ENCODE data around the gene TP53I11.

The TP53I11 gene

DNA sequence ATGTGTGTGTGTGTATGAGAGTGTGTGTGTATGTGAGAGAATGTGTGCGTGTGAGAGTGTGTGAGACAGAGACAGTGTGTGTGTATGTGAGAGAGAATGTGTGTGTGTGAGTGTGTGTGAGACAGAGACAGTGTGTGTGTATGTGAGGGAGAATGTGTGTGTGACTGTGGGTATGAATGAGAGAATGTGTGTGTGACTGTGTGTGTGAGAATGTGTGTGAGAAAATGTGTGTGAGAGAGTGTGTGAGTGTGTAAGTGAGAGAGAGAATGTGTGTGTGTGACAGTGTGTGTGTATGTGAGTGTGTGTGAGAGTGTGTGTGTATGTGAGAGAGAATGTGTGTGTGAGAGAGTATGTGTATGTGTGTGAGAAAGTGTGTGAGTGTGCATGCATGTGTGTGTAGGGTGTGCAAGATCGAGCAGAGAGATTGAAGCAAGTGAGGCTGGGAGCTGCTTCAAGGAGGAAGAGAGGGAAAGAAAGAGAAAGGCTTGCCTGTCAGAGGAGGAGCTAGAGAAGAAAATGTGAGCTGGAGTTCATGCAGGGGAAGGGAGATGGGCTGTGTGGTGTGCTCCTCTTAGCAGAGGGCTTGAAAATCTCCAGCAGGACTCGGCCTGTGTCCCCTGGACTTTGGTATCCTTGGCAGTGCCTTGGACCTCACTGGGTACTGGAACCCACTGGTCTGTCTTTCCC, 27.7 kb upstream of the TP53I11 start:
- no peak for DNase-seq

DNA sequence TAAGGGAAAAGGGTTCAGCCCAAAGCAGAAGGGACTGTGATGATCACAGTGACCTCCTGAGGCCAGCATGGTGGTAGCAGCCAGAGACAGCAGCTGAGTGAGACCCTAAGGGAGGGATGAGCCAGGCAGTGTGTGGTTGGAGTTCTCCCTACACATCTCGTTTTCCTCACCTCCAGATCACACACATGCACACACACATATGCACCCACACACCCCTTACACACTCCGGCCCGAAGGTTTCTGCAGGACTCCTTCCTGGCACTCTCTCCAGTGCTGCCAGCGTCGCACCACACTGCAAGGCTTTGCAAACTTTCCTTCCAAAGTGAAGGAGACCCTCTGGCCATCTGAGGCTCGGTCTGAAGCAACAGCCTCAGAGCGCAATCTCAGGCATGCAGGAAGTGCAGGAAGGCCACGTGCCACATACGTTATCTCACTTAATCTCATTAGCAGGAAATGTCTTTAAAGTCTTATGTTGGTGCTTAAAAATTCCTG, 26.9 kb upstream of the TP53I11 start:
- DNase-seq, result no peak

DNA sequence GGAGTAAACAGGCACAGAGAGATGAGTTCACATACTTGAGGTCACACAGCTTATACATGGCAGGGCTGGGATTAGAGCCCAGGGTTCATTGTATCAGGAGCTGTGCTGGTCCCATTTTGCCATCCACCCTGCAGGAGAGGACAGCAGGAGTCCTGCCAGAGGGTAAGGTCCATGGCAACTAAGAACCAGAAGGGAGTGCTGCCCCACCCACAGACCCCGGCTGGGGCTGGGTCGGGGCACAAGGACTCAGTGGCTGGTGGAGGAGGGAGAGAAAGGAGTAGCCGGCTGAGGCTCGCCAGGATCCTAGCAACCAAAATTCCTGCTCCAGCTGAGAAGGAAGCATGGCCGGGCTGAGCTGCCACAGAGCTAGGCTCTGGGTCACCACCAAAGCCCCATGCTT, 25.9 kb upstream of the TP53I11 start:
- DNase-seq, result no peak

DNA sequence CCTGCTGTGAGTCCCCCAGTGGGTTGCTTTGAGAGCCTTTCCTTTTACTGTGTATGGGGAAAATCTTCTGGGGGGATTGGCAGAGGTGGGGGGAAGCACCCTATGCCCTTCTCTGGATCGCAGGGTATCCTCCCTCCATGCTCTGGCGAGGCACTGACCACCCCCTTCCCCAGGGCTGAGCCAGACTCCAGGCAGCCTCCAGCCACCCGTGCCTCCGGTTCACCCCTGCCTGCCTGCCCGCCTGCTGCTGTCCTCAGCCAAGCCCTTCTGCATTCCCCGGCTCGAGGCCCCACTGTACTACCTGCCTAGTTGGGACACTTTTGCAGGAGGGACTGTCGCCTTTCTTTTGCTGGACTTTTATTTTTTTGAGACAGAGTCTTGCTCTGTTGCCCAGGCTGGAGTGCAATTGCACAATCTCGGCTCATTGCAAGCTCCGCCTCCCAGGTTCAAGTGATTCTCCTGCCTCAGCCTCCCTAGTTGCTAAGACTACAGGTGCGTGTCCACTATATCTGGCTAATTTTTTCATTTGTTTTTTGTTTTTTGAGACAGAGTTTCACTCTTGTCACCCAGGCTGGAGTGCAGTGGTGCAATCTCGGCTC, 23.8 kb upstream of the TP53I11 start:
- DNase-seq, result no peak

DNA sequence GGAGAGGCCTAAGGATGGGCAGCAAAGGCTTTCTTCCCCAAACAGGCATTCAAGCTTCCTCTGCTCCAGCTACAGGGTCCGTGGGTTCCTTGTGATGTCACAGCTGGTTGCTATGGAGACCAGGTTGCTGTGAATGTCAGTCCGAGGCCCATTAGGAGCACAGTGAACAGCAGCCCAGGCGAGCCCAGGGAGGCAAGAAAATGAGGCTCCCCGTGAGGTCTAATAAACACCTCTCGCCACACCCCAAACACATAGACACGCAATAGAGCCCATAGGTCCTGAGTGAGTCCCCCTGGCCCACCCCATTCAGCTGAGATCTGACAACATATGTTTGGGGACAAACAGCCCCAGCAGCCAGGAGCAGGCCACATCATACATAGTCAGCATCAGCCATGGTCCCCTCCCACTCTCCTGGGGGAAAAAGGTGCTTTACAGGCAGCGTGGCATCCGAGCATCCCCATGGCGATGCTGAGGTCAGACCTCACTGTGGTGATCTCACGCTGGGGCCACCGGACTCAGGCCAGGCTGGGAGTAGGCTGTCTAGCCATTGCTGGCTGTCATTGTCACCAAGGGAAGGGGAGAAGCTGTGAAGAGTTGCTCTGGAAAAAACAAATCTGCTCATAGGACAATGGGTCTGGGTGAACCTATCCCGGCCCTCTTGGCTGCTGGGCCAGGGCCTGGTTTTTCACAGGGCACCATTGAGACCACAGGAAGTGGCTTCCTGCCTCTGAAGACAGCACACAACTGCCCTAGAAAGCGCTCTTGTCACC, 23.1 kb upstream of the TP53I11 start:
- no peak for DNase-seq

DNA sequence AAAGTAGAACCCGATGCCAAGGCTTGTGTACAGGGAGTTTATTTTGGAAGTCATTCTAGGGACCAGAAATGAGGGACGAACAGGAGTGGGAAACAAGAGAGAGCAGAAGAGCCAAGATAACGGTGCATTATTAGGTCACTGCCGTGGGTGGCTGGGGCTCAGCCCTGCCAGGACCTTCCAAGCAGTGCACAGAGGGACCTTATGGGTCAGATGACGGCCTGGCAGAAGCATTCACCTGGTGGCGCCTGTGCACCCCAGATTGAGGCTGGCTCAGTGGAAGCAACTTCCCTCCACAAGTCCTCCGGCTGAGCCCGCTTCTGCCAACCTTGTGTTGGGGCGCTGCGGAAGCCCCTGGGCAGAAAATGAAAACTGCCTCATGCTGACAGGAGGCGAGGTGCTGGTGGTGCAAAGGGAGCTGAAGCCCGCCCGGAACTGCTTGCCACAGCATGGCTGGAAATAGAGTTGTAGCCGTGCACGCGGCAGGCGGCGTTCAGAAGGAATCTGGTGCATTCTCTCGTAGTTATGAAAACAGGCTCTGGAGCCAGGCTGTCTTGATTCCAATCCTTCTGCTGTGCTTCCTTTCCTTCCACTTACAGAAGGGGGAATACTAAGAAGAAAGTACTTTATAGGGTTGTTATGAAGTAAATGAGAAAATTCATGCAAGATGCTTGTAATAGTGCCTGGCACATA, 22.2 kb upstream of the TP53I11 start:
- no peak for DNase-seq

DNA sequence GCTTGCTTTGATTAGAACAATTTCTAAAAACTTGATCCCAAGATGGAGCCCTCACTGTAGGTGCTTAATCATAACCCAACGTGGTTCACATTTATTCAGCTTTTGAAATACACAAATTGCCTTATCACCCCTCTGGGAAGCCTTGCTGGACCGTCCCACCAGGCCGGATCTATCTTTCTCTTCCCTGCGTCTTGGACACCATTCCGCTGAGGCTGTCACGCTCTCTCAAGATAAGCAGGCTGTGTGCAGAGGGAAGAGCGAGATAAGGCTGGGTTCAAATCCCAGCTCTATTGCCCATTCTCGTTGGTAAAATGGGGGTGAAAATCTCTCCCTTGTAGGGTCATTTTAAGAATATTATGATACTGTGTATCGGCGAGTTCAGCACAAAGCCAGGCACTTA, 20.5 kb upstream of the TP53I11 start:
- DNase-seq, result no peak

DNA sequence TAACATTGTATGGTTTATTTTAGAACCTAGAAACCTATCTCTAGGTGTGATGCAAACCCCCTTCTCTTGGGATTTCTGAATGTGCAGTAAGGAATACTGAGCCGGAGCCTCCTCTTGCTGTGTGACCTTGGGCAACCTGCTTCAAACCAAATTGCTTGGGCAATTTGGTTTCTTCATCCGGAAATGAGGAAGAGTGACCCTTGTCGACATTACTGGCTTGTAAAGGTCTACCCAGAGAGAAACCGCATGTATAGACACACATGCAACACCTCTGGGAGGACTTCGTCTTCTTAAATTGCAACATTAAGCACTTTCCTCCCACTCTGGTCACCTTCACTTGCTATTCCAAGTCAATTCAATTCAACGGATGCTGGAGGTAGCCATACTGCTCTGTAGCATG, 19.6 kb upstream of the TP53I11 start:
- no peak for DNase-seq

DNA sequence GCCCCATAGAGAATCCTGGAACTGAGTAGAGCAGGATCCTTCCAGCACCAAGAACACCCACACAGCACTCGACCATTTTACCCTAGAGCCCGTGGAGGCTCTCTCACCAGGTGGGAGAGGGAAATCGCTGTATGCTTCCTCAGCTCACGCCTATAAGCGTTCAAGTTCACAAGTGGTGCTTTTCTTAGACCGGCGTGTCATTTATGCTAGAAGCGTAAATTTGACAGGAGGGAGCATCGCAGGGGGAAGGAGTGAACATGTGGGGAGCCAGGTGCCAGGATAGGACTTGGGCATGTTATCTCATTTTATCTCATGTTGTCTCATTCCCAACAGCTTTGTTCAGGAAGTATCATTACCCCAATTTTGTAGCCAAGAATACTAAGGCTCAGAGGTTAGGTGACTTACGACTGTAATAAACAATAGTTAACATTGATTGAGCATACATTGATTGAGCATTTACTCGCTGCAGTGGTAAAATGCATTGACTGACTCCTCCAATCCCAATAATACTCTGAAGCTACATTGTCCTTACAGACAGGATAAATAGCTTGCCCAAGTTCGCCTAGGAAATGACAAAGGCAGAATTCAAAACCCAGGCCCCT, 19.1 kb upstream of the TP53I11 start:
- DNase-seq, result no peak

DNA sequence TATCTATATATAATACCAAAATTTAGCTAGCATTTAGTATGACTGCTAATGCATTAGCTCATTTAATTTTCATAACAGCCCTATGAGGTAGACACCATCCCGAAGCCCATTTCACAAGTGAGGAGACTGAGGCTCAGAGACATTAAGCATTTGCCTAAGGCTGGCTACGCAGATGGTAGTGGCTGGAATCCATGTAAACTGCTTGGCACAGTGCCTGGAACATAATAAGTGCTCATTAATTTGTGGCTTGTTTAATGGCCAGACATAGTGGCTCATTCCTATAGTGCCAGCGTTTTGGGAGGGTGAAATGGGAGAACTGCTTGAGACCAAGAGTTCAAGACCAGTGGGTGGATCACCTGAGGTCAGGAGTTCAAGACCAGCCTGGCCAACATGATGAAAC, 17.8 kb upstream of the TP53I11 start:
- DNase-seq, result no peak

DNA sequence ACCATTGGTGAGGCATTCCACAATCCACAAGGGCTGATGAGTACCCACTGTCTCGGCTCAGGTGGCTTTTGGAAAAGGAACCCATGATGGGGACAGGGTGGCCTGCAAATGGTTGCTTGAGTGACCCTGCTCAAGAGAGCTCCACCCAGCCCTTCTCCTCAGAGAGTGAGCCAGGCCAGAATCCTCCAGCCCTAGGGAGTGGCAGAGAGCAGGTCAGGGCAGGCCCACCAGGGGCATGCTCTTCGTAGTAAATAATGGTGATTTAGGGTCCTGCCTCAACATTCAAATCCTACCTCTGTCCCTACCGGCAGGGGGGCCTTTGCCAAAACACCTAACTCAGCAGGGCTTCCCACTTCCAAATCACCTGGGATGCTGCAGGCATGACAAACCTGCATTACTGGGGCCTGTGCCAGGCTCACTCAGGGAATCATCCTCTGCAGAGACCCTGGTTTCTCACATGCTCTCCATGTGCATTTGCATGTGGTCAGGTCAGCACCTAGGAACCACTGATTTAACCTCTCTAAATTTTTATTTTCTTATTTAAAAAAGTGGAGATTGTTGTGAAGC, 17.3 kb upstream of the TP53I11 start:
- DNase-seq, result no peak

DNA sequence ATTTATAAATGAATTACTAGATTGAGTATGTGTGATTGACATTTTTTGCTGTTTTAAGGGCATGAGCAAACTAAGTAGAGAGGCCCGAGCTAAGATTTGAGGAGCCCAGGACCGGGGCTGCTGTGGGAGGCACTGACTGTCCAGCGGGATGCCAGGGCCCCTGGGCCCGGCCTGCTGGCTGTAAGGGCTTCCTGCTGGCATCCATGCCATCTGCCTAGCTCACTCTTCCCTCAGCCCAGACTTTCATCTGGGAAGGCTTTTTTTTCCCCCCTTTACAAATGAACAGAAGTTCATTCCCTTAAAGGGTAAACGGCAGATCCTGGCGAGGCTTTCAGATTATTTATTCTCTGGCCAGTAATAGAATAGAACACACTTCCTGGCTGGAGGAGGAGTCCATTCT, 16.0 kb upstream of the TP53I11 start:
- DNase-seq, result no peak

DNA sequence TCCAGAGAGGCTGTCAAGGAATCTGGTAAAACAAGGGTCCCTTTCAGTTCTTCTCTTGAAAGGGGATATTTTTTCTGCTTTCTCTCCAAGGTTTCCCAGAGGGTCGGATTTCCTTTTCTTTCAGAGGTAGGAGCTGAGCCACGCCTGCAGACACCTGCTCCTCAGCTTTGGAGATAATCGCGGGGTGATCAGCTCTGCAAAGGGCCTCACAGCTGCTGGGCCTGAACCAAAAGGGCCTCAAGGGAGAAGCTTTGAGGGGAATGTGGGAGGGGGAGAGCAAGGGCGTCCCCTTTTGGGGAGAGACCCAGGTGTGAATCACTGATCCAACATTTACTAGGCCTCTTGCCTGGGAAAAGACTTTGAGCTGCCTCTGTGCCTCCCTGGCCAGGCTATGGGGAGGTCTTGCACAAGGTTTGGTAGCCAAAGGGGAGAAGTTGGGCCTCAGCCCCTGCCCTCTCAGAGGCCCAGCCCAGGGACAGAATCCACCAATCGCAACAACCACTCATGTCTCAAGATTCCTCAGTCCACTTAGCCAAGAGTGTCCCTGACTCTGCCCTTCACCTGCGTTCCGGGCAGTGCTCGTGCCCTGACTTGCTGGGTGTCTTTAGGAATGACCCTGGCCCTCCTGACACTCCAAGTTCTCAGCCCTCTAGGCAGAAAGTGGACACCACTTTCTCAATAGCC, 14.0 kb upstream of the TP53I11 start:
- no peak for DNase-seq

DNA sequence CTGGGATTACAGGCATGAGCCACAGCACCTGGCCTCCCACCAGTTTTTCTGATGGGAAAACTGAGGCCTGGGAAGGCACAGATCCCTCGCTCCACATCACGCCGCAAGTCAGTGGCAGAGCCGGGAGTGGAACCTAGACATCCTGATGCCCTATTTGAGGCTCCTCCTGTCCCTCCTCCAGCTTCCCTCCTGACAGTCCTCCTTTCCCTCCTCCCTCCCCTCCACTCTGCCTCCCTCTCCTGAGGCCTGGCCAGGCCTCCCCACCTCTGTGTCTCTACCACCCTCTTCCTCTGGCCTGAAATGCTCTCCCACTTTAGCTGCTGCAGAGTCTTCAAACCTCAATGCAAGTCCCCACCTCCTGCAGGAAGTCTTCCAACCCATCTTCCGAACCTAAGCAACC, 13.3 kb upstream of the TP53I11 start:
- no peak for DNase-seq

DNA sequence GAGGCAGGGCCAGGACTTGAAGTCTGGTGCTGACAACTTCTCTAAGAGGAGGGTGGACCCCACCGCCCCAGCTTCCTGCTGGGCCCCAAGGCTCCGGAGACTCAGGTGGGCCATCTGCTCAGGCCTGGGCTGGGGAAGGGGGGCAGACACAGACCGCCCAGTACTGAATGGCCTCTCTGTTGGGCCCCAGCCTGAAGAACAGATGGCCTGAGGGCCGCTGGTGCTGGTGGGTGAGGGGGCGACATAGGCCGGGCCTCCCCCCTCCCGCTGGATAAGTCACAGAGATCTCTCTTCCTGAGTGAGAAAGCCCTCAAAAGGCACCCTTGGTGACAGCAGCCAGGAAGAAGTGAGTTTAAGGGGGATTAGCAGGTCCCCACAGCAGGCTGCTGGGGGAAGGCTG, 12.5 kb upstream of the TP53I11 start:
- no peak for DNase-seq

DNA sequence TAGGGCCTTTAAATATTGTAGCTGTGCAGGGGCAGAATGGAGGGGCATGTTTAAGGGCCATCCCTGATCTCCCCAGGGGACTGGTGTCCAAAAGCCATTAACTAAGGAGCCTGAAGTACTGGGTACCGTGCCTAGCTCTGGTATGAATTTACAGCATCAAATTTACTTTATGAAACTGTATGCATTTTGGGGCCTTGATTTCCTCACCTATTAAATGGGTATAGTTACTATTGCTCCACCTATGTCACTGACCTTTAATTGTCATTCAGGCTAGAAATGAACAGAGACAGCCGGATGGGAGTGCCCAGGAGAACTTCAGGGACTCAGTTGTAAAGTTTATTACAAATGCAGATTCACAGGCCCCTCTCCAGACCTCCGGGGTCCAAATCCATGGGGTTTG, 11.8 kb upstream of the TP53I11 start:
- DNase-seq, result no peak

DNA sequence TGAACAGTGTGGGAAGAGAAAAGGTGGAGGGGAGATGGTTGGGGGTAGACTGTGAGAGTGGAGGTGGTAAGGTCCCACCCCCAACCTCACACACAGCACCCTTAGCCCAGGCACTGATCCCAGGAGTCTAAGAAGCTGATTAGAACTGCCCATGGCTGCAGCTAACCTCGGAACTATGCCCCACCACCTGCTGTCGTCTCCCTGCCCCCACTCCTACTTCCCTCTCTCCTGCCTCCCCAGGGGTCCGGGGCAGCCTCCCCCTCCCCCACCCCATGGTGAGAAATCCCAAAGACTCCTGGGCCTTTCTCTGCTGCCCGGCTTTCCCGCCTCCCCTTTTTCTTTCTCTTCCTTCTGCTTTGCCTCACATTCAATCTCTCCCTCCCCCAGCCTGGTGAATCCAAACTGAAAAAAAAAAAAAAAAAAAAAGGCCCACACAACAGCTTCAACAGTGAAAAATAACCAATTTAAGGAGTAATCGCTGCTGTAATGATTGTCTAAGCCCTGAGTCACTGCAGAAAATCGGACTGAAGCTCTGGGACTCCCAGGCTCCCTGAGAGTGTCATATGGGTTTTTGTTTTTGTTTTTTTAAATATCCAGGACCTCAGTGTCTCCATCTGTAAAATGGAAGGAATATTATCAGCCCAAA, 9.6 kb upstream of the TP53I11 start:
- no peak for DNase-seq

DNA sequence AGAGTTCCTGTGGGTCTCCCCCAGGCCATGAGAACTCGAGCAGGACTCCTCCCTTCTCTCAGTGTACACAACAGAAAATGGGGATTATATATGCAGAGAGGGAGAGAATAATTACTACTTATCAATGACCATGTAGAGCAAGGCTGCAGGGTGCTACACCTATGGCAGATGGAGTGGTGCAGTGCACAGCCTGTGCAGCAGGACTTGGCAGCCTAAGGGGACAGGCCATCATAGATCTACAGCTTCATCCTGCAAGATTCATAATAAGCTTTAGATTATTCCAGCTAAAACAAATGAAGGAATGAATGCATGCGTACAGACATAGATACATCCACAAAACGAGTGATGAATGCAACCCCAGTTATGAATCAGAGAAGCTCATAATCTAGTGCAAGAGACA, 8.4 kb upstream of the TP53I11 start:
- DNase-seq, result no peak

DNA sequence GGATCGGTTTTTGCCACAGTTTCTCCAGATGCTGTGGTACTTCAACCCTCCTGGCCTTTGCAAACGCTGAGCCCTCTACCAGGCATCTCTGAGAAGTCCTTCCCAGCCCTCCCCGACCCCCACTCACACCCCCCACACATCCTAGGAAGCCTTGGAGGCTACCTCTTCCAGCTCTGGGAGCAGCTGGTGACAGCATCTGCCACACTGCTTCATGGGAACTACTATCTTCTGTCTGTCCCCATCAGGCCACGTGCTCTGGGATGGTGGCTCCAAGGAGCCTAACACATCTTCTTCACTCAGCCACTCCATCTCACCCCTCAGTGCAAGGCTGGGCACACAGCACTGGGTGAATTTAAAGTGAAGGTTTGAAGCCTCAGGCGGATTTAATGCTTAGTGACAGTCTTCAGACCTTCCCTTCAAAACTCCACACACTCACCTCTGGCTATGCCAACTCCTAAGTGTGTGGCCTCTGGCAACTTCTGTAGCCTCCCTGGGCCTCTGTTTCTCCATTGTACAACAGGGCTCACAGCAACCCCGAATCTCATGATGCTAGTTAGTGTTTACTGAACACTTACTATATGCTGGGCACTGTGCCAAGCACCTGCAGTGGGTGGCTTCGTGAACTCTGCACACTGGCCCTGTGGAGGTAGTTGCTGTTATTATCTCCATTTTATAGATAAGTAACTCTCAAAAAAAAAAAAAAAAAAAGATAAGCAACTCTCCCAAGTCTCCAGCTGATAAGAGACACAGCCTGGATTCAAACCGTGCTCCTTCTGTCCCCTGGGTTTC, 7.3 kb upstream of the TP53I11 start:
- no peak for DNase-seq

DNA sequence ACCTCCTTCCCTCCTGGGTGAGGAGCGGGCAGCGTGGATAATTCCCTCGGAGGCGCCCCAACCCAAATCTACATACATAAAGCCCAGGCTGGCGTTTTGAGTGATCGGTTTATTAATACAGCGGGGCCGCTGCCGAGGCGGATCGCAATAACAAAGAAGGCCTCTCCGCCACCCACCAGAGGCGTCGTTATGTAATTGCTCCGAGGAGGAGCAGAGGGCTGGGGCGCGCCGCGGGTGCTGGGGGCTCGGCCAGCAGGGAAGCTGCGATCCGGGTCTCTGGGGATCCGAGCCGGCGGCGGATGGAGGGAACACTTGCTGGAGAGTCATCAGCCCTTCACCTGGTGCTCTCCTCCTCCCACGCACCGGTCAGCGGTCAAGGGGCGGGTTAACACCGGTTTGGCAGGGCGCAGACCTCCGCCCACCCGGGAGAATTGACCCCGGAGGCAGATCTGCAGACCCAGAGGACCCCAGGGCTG, 6.4 kb upstream of the TP53I11 start:
- no peak for DNase-seq

All from effector CD4-positive, alpha-beta T cell (primary cell).